Measurements from ENCODE around the gene PCSK4. TPM values are rescaled to one million over a fixed set of nuclear protein-coding genes. Genes with fewer than 3 reads are reported as not detected.

The PCSK4 gene
- total RNA-seq, 1 donor: 1.4 TPM

DNA sequence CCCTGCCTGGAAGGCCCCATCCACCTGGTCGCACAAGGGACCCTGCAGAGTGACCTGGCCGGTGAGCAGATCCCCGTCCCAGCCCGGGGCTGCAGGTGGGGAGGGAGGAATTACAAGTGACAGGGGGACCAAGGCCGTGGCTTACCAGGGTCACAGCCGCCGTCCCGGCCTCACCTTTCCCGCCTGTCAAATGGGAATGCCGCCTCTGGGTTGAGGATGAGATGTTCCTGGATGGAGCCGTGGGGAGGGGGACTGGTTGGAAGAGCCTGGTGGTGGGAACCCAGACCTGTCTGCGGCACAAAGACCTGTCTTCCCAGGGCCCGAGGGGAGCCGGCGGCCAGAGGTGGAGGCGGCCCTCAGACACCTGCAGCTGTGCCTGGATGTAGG is 39.3 kb upstream of the PCSK4 start:
- H3K9me3 ChIP-seq (ENCODE audit: low read depth, low read length): no peaks in the 10 kb centered on the region
- H3K4me3 ChIP-seq (ENCODE audit: insufficient read depth, low read length): no peak overlapping the region
- TF ChIP-seq, protein P1, sequence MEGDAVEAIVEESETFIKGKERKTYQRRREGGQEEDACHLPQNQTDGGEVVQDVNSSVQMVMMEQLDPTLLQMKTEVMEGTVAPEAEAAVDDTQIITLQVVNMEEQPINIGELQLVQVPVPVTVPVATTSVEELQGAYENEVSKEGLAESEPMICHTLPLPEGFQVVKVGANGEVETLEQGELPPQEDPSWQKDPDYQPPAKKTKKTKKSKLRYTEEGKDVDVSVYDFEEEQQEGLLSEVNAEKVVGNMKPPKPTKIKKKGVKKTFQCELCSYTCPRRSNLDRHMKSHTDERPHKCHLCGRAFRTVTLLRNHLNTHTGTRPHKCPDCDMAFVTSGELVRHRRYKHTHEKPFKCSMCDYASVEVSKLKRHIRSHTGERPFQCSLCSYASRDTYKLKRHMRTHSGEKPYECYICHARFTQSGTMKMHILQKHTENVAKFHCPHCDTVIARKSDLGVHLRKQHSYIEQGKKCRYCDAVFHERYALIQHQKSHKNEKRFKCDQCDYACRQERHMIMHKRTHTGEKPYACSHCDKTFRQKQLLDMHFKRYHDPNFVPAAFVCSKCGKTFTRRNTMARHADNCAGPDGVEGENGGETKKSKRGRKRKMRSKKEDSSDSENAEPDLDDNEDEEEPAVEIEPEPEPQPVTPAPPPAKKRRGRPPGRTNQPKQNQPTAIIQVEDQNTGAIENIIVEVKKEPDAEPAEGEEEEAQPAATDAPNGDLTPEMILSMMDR (IDR thresholded peaks at IDR 0.05; ENCODE audit: extremely low read depth, low read depth, low read length): no peak
- peaks cover 15% of the 10 kb centered on the region for H3K27me3 ChIP-seq (ENCODE audit: insufficient read depth, low read length)
- DNase-seq (ENCODE audit: insufficient read length, low spot score, missing footprints): no peak
- no peaks in the 10 kb centered on the region for H4K20me1 ChIP-seq (ENCODE audit: insufficient read depth, low read length)
- H2AFZ ChIP-seq (ENCODE audit: low read length): no peak overlapping the region
- H3K27ac ChIP-seq (ENCODE audit: low read depth, low read length): no peak overlapping the region
- H3K79me2 ChIP-seq (ENCODE audit: insufficient read depth, low read length): no peaks in the 10 kb centered on the region
- no peak overlapping the region for H3K4me2 ChIP-seq (ENCODE audit: insufficient read depth, low read length)
- H3K36me3 ChIP-seq (ENCODE audit: insufficient read depth, low read length): no peaks in the 10 kb centered on the region
- H3K4me1 ChIP-seq (ENCODE audit: insufficient read depth, low read length): no peaks in the 10 kb centered on the region

DNA sequence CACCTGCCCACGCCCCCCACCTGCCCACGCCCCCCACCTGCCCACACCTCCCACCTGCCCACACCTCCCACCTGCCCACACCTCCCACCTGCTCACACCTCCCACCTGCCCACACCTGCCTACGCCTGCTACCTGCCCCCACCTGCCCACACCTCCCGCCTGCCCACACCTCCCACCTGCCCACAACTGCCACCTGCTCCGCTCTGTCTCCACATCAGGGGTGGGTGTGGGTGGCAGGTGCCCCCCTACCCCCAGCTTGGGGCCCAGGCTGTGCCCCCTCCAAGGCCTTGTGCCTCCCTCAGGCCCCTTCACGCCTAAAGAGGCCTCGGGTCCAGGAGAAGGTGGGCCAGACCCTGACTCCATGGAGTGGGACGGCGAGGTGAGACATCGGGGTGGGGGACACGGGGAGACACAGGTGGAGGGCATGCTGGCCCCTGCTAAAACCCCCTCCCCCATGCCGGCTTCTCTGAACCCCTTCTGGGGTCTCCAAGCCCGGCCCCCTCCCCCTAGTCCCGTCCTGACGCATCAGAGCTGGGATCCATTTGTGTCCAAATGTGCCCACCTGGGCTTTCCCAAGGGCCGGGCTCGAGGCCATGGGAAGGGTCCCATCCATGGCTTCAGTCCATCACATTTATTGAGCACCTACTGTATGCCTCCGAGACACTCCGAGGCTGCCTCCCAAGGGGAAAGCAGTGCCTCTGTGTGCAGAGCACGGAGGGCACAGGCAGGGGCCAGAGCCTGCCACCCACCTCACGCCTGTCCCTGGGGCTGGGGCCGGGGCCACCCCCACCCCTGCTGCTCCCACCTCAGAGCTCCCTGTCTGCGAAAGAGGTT is 38.7 kb upstream of the PCSK4 start:
- Histone ChIP-seq H3K27me3 (ENCODE audit: insufficient read depth, low read length) (peaks cover 18% of the 10 kb centered on the region), H3K36me3 (ENCODE audit: insufficient read depth, low read length) (no peaks in the 10 kb centered on the region), H4K20me1 (ENCODE audit: insufficient read depth, low read length) (no peaks in the 10 kb centered on the region), H3K79me2 (ENCODE audit: insufficient read depth, low read length) (no peaks in the 10 kb centered on the region), H3K4me1 (ENCODE audit: insufficient read depth, low read length) (no peaks in the 10 kb centered on the region), H3K4me2 (ENCODE audit: insufficient read depth, low read length) (no peak overlapping the region), H3K9me3 (ENCODE audit: low read depth, low read length) (no peaks in the 10 kb centered on the region), H2AFZ (ENCODE audit: low read length) (no peak overlapping the region), H3K4me3 (ENCODE audit: insufficient read depth, low read length) (no peak overlapping the region), H3K27ac (ENCODE audit: low read depth, low read length) (no peak overlapping the region)
- DNase-seq (ENCODE audit: insufficient read length, low spot score, missing footprints): peak; percentile 76
- TF ChIP-seq, protein P1 (IDR thresholded peaks at IDR 0.05; ENCODE audit: extremely low read depth, low read depth, low read length): no peak

DNA sequence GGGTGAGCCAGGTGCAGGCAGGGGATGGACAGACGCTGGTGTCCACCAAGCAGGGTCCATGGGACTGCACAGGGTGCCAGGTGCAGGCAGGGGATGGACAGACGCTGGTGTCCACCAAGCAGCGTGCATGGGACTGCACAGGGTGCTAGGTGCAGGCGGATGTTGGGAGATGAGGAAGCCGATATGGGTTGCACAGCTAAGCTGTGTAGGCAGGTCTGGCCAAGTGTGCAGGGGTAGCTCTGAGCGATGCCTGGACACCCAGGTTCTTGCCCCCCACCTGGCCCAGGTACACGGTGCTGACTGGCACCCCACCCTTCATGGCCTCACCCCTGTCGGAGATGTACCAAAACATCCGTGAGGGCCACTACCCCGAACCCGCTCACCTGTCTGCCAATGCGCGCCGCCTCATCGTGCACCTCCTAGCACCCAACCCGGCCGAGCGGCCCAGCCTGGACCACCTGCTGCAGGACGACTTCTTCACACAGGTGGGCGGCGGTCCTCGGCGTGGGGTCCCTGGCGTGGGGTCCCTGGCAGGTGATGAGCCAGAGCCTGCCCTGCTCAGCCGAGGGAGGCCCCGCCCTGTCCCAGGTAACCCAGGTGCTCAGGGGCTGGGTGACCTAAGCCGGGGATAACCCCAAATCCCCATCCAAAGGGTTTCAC is 37.6 kb upstream of the PCSK4 start:
- no peaks in the 10 kb centered on the region for H3K4me1 ChIP-seq (ENCODE audit: insufficient read depth, low read length)
- no peak overlapping the region for H3K4me2 ChIP-seq (ENCODE audit: insufficient read depth, low read length)
- no peaks in the 10 kb centered on the region for H3K79me2 ChIP-seq (ENCODE audit: insufficient read depth, low read length)
- H3K9me3 ChIP-seq (ENCODE audit: low read depth, low read length): no peaks in the 10 kb centered on the region
- H3K27me3 ChIP-seq (ENCODE audit: insufficient read depth, low read length): peaks cover 27% of the 10 kb centered on the region
- no peak overlapping the region for H2AFZ ChIP-seq (ENCODE audit: low read length)
- DNase-seq (ENCODE audit: insufficient read length, low spot score, missing footprints): peak; percentile 86
- no peak overlapping the region for H3K27ac ChIP-seq (ENCODE audit: low read depth, low read length)
- H3K4me3 ChIP-seq (ENCODE audit: insufficient read depth, low read length): no peak overlapping the region
- TF ChIP-seq, protein P1 (IDR thresholded peaks at IDR 0.05; ENCODE audit: extremely low read depth, low read depth, low read length): no peak
- H4K20me1 ChIP-seq (ENCODE audit: insufficient read depth, low read length): no peaks in the 10 kb centered on the region
- H3K36me3 ChIP-seq (ENCODE audit: insufficient read depth, low read length): no peaks in the 10 kb centered on the region

DNA sequence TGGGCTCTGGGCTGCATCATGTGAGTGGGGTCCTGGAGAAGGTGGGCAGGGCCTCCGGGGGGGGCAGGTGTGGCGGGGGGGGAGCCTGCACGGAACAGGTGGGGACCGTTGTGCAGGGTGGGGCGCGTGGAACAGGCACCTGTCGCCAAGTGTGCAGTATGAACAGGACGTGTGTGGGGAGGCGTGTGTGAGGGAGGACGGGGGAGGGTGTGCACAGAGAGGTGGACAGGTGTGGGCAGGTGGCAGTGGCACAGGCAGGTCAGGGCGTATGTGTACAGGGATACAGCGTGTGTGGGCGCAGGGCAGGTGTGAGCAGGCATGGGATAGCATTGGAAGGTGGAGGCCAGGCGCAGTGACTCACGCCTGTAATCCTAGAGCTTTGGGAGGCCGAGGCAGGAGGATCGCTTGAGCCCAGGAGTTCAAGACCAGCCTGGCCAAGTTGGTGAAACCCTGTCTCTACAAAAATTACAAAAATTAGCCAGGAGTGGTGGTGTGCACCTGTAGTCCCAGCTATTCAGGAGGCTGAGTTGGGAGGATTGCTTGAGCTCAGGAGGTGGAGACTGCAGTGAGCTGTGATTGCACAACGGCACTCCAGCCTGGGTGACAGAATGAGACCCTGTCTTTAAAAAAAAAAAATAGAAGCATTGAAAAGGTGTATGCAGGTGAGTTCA is 37.0 kb upstream of the PCSK4 start:
- no peaks in the 10 kb centered on the region for H3K9me3 ChIP-seq (ENCODE audit: low read depth, low read length)
- TF ChIP-seq, protein P1 (IDR thresholded peaks at IDR 0.05; ENCODE audit: extremely low read depth, low read depth, low read length): no peak
- no peaks in the 10 kb centered on the region for H4K20me1 ChIP-seq (ENCODE audit: insufficient read depth, low read length)

More for the DNA sequence above, 37.0 kb upstream of the PCSK4 start:
- H3K4me1 ChIP-seq (ENCODE audit: insufficient read depth, low read length): no peaks in the 10 kb centered on the region
- H3K36me3 ChIP-seq (ENCODE audit: insufficient read depth, low read length): no peaks in the 10 kb centered on the region
- DNase-seq (ENCODE audit: insufficient read length, low spot score, missing footprints): peak; percentile 47
- no peaks in the 10 kb centered on the region for H3K79me2 ChIP-seq (ENCODE audit: insufficient read depth, low read length)
- H3K27ac ChIP-seq (ENCODE audit: low read depth, low read length): no peak overlapping the region
- H3K27me3 ChIP-seq (ENCODE audit: insufficient read depth, low read length): peaks cover 31% of the 10 kb centered on the region
- H2AFZ ChIP-seq (ENCODE audit: low read length): no peak overlapping the region
- no peak overlapping the region for H3K4me3 ChIP-seq (ENCODE audit: insufficient read depth, low read length)
- no peak overlapping the region for H3K4me2 ChIP-seq (ENCODE audit: insufficient read depth, low read length)
